Gastrocnemius medialis (tissue), 4 donors: ENCODE measurements around the gene SLC25A26. TPM values are rescaled to one million over a fixed set of nuclear protein-coding genes. Genes with fewer than 3 reads are reported as not detected.

ENCODE experiments used
- ATAC-seq, 2 donors: fragments of 150-250 bp; one replicate each; pipeline ENCODE4 v1.9.1; 2016
- DNase-seq, 2 donors: peaks; one replicate each; pipeline ENCODE4 v3.0.0-alpha.2; 2019
- H3K27ac ChIP-seq, 4 donors: fragments of 200-600 bp; sonication (generic); 1 replicate in 1 of 4; 2 replicates in 3 of 4; pipeline ENCODE4 v1.5.1; 2016 to 2018; ENCODE audit warnings: mild to moderate bottlenecking in 2 of 4, moderate library complexity in 1 of 4
- H3K27me3 ChIP-seq, 3 donors: fragments of 200-600 bp; sonication (generic) in 2 of 3; 1 replicate in 1 of 3; 2 replicates in 2 of 3; pipeline versions ENCODE4 v1.5.1 to v1.6.0; 2016 to 2019; ENCODE audit warnings: mild to moderate bottlenecking in 1 of 3, moderate library complexity in 1 of 3
- H3K36me3 ChIP-seq, 2 donors: fragments of 200-600 bp; sonication (generic) in 1 of 2; one replicate each; pipeline ENCODE4 v1.5.1; 2017 to 2018
- H3K4me1 ChIP-seq, 2 donors: fragments of 200-600 bp; sonication (generic) in 1 of 2; one replicate each; pipeline ENCODE4 v1.5.1; 2016 to 2017; ENCODE audit warnings: mild to moderate bottlenecking in 2 of 2
- H3K4me3 ChIP-seq, 4 donors: fragments of 200-600 bp; sonication (generic) in 3 of 4; 1 replicate in 1 of 4; 2 replicates in 3 of 4; pipeline ENCODE4 v1.5.1; 2016 to 2019; ENCODE audit warnings: mild to moderate bottlenecking in 2 of 4
- H3K9me3 ChIP-seq, 3 donors: fragments of 200-600 bp; sonication (generic) in 2 of 3; 1 replicate in 1 of 3; 2 replicates in 2 of 3; pipeline ENCODE4 v1.5.1; 2016 to 2019
- POLR2A ChIP-seq, 2 donors: fragments of 450-650 bp; IDR thresholded peaks; one replicate each; pipeline ENCODE4 v1.6.1; 2017; ENCODE audit warnings: antibody characterized with exemption in 2 of 2, mild to moderate bottlenecking in 2 of 2, moderate library complexity in 2 of 2
- in situ Hi-C, 4 donors: fragments of 200-750 bp; cut with MboI; loops; one replicate each; pipeline versions ENCODE4 v1.15.0 to v1.8.0; 2017; ENCODE audit warnings: low sequenced_read_pairs in 4 of 4
- intact Hi-C: fragments of 100-400 bp; cut with DNase I; formaldehyde crosslinking; loops from one replicate; pipeline ENCODE4 v1.15.1; 2023; ENCODE audit warnings: low total_unique reads
- total RNA-seq, 4 donors: library from RNA; depleted of rRNA; stranded (reverse); fragments of >200 nt; gene quantifications; one replicate each; pipeline versions ENCODE4 v1.1.0 to v1.2.3, GENCODE V29; 2016
- TF ChIP-seq, protein P1 (sequence below), 5 experiments: fragments of 450-650 bp in 3 of 5; fragments of 200-600 bp in 2 of 5; sonication (generic) in 2 of 5; IDR thresholded peaks in 4 of 5; conservative IDR thresholded peaks in 1 of 5; 1 replicate in 4 of 5; 2 replicates in 1 of 5; pipeline ENCODE4 v1.5.1; 2016 to 2019; ENCODE audit warnings: antibody characterized with exemption in 5 of 5, mild to moderate bottlenecking in 3 of 5, moderate library complexity in 3 of 5

Gene SLC25A26
- total RNA-seq = 10 to 100 TPM; 24.1 to 44.3 (median 32.4) TPM

DNA sequence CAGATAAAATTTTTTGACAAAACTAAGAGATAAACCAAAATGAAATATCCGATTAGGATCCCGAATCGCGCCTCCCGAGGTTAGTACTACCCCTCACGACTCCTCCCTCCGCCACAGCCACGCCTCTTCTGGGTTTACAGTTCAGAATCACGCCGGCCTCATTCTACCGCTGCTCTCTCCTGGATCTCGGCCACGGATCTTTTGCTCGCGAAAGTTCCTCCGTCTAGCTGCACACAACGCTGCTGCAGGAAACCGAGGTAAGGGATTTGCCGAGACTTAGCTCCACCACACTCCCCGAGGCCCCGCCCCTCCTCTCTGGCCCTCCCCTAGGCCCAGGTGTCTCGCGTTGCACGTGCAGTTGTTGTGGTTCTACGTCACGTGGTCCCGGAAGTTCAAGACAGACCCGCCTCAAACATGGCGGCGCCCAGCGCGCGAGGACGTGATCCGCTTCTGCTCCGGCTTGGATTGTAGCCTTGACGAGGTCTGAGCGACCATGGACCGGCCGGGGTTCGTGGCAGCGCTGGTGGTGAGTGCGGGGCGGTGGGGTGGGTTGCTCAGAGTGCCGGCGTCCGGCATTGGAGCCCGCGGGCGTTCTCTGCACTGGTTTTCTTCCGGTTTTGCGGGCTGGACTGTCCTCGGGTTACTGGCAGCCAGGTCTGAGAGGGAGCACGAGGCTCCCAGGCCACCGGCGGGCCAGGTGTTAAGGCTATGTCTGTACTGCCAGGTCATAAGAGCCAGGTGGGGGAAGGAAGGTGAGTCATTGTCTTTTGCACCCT, at the start of gene SLC25A26:
TSS of gene SLC25A26 (plus strand) at position 400 of the 776 bp plus-strand sequence. CDS start at position 494, 94 bp downstream.
- ATAC-seq (peak; percentile 98), DNase-seq (peak; percentile 96 to 97)
- TF ChIP-seq, protein P1, sequence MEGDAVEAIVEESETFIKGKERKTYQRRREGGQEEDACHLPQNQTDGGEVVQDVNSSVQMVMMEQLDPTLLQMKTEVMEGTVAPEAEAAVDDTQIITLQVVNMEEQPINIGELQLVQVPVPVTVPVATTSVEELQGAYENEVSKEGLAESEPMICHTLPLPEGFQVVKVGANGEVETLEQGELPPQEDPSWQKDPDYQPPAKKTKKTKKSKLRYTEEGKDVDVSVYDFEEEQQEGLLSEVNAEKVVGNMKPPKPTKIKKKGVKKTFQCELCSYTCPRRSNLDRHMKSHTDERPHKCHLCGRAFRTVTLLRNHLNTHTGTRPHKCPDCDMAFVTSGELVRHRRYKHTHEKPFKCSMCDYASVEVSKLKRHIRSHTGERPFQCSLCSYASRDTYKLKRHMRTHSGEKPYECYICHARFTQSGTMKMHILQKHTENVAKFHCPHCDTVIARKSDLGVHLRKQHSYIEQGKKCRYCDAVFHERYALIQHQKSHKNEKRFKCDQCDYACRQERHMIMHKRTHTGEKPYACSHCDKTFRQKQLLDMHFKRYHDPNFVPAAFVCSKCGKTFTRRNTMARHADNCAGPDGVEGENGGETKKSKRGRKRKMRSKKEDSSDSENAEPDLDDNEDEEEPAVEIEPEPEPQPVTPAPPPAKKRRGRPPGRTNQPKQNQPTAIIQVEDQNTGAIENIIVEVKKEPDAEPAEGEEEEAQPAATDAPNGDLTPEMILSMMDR (IDR thresholded peaks at IDR 0.05 in 4 of 5, conservative IDR thresholded peaks at IDR 0.05 in 1 of 5) = no peak
- peak; percentile 63 to 64 for TF ChIP-seq POLR2A (IDR thresholded peaks at IDR 0.05)
- peak within 1 kb of the TSS; percentile 73 to 89 (median 84) for H3K4me3 ChIP-seq
- H3K4me1 ChIP-seq = peaks cover 12 to 13% of the 10 kb centered on the region in 2 donors
- intact Hi-C loops (loop anchor here (10.0 kb wide), 1 partner anchor 1536 kb away; the partner anchor contains the start of gene ADAMTS9), in situ Hi-C loops (no loop called here)
- H3K9me3 ChIP-seq = no peaks in the 10 kb centered on the region
- no peaks in the 10 kb centered on the region for H3K36me3 ChIP-seq
- no peaks in the 10 kb centered on the region for H3K27me3 ChIP-seq
- H3K27ac ChIP-seq = peak within 1 kb of the TSS; percentile 84 to 91 (median 89)

DNA sequence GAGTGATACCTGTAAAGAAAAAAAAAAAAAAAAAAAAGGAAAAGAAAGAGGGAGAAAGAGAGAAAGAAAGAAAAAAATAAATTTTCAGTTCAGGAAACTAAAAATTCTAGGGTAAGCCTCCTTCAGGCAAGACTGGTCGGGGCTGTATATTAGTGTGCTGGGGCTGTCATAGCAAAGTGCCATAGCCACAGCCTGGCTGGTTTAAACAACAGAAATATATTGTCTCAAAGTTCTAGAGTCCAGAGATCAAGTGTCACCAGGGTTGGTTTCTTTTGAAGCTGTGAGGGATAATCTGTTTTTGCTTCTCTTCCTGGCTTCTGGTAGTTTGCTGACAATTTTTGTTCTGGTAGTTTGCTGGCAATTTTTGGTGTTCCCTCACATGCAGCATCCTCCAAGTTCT, 48.4 kb upstream of the SLC25A26 start:
- H3K36me3 ChIP-seq = no peaks in the 10 kb centered on the region
- ATAC-seq = no peak
- no peak overlapping the region for H3K27ac ChIP-seq
- in situ Hi-C loops = no loop called here
- no peak for DNase-seq
- TF ChIP-seq, protein P1 (IDR thresholded peaks at IDR 0.05 in 4 of 5, conservative IDR thresholded peaks at IDR 0.05 in 1 of 5) = no peak
- no peak for TF ChIP-seq POLR2A (IDR thresholded peaks at IDR 0.05)
- H3K27me3 ChIP-seq = no peaks in the 10 kb centered on the region
- H3K4me3 ChIP-seq = no peak overlapping the region
- intact Hi-C loops = no loop called here
- no peaks in the 10 kb centered on the region for H3K9me3 ChIP-seq
- no peaks in the 10 kb centered on the region for H3K4me1 ChIP-seq

DNA sequence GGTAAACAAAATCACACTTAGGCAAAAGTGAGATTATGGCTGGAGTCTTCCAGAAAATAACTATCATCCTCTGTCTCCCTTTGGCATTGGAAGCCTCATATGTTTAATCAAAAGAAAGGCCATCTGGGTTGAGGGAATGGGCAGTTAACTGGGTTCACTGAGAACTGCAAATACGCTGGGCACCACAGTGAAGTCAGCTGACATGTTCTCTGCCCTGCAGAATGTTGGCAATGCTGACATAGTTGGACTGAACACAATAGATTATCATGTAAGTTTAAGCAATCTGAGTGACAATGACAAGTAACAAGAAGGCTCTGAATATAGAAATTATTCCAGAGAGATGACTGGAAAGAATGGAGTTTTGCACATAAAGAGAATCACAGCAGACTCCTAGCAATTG, 43.8 kb upstream of the SLC25A26 start:
- H3K27ac ChIP-seq = no peak overlapping the region
- H3K4me1 ChIP-seq = peaks cover 0 to 10% of the 10 kb centered on the region in 2 donors
- DNase-seq (no peak), ATAC-seq (no peak)
- no peak overlapping the region for H3K4me3 ChIP-seq
- TF ChIP-seq, protein P1 (IDR thresholded peaks at IDR 0.05 in 4 of 5, conservative IDR thresholded peaks at IDR 0.05 in 1 of 5) = no peak
- TF ChIP-seq POLR2A (IDR thresholded peaks at IDR 0.05) = no peak
- no peaks in the 10 kb centered on the region for H3K9me3 ChIP-seq
- in situ Hi-C loops (no loop called here), intact Hi-C loops (no loop called here)
- no peaks in the 10 kb centered on the region for H3K27me3 ChIP-seq
- no peaks in the 10 kb centered on the region for H3K36me3 ChIP-seq

- Histone ChIP-seq H3K4me3 (no peak overlapping the region), H3K27ac (no peak overlapping the region), H3K9me3 (no peaks in the 10 kb centered on the region), H3K36me3 (no peaks in the 10 kb centered on the region), H3K27me3 (no peaks in the 10 kb centered on the region), H3K4me1 (peaks cover 0 to 20% of the 10 kb centered on the region in 2 donors)
- DNase-seq = no peak
- ATAC-seq = no peak
- intact Hi-C loops = no loop called here
- in situ Hi-C loops = no loop called here
- TF ChIP-seq POLR2A (IDR thresholded peaks at IDR 0.05) = no peak
- TF ChIP-seq, protein P1 (IDR thresholded peaks at IDR 0.05 in 4 of 5, conservative IDR thresholded peaks at IDR 0.05 in 1 of 5) = no peak
These were observed 42.6 kb upstream of the SLC25A26 start for GRCh38 chr3:66178206-66178605.
